GM18951 (cell line): ENCODE results near the gene NCAPD3.
"Not testable (repeated sequence)": the region's sequence is repeated elsewhere in the genome, so short reads cannot be mapped to it uniquely, and the experiment has no call there.

ENCODE experiments used
- POLR2A ChIP-seq: IDR thresholded peaks from 4 replicates; pipeline ENCODE4 v1.6.1; 2011; ENCODE audit warnings: mild to moderate bottlenecking; ENCODE audit not compliant: insufficient read length, insufficient read depth; ENCODE audit errors: extremely low read depth
- in situ Hi-C: fragments of 300-500 bp; cut with MboI; formaldehyde crosslinking; loops from one replicate; pipeline ENCODE4 v1.12.0; 2022; ENCODE audit warnings: low sequenced_read_pairs, mixed read lengths, inconsistent platforms; ENCODE audit not compliant: unreplicated experiment

NCAPD3 gene

DNA sequence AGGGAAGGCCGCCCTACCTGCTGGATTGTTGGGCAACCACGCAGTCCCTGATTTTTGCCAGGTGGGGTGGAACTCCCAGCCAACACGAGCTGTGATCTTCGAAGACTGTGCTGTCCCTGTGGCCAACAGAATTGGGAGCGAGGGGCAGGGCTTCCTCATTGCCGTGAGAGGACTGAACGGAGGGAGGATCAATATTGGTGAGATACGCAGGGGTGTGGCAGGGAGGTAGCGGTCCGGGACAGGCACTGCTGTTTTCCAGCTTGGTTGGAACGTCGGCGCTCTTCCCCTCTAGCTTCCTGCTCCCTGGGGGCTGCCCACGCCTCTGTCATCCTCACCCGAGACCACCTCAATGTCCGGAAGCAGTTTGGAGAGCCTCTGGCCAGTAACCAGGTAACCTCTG, 37.2 kb upstream of the NCAPD3 start:
- in situ Hi-C loops = no loop called here
- TF ChIP-seq POLR2A = no peak

DNA sequence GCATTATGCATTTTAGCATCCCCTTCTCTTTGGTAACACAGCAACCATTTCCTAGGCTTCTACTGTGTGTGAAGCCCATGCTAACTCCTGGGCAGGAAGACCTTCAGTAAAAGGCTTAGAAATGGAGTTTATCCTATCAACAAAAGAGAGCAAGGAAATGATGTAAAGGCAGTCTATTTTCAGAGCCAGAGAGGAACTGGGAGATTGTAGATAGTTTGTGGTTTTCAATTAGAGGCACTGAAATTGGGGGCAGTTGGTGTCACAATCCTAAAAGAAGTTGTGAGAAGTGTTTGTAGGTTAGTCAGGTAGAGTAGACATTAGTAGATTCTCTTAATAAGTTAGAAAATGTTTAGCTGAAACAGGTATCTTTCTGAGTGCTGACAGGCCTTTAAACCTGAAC, 36.7 kb upstream of the NCAPD3 start:
- no peak for TF ChIP-seq POLR2A
- in situ Hi-C loops = no loop called here

DNA sequence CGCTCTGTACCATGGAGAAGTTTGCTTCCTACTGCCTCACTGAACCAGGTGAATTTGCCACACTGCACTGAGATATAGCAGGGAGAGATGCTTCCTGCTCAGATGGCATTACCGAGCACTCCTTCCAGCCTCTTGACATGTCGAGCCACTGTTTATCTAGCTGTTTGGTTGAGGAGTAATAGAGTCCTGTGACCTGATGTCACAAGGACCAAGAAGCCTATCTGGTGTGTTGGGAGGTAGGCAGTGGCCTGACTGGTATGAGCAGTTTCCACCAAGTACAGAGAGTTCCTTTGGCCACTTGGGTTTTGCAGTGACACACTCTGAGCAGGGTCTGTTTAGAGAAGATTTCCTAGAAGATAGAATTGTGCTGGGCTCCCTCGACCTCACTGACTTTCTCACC, 34.8 kb upstream of the NCAPD3 start:
- in situ Hi-C loops = no loop called here

DNA sequence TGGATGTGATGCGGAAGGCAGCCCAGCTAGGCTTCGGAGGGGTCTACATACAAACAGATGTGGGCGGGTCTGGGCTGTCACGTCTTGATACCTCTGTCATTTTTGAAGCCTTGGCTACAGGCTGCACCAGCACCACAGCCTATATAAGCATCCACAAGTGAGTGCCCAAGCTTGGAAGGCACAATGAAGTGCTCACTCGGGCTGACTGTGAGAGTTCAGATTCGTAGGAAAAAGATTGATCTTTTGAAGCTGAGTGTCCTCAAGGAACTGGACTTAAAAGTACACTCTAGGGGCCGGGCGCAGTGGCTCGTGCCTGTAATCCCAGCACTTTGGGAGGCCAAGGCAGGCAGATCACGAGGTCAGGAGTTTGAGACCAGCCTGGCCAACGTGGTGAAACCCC, 33.3 kb upstream of the NCAPD3 start:
- TF ChIP-seq POLR2A = no peak
- in situ Hi-C loops = no loop called here

More for the DNA sequence above, 34.8 kb upstream of the NCAPD3 start:
- no peak for TF ChIP-seq POLR2A

DNA sequence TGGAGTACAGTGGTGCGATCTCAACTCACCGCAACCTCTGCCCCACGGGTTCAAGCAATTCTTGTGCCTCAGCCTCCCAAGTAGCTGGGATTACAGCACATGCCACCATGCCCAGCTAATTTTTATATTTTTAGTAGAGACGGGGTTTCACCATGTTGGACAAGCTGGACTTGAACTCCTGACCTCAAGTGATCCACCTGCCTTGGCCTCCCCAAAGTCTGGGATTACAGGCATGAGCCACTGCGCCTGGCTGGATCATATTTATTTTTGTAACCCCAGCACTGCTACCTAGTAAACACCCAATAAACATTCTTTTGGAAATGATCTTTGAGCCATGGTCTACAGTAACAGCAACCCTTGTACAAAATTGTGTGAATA, 31.4 kb upstream of the NCAPD3 start:
- in situ Hi-C loops = not testable (repeated sequence)

DNA sequence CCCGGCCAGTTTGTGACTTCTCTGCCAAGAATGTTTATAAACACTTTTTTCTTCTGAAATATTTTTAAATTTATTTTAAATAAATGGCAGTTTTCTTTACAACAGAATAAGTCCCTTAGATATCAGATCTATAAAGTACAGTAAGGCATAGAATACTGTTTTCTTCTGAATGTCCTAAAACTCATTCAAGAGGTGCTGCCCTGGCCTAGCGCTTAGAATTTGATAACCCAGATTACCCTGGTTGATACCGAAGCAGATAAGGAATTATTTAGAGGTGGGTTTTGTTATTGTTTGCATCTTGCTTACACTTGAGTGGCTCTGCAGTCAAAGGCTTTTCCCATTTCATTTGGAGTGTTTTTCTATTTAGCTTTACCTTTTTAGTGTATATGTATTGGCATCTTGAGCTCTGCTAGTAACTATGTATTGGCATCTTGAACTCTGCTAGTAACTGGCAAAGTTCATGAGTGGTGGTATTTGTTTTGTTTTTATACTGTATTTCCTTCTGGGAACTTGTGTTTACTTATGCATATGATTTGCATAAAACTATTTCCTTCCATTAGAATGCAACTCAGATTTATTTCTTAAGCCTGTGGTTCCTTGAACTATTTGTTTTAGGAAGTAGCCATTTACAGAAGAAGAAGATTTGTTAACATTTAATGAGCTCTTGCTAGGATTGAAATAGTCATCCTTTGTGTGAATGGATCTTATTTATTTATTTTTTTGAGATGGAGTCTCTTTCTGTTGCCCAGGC, 30.8 kb upstream of the NCAPD3 start:
- no peak for TF ChIP-seq POLR2A
- in situ Hi-C loops = no loop called here

DNA sequence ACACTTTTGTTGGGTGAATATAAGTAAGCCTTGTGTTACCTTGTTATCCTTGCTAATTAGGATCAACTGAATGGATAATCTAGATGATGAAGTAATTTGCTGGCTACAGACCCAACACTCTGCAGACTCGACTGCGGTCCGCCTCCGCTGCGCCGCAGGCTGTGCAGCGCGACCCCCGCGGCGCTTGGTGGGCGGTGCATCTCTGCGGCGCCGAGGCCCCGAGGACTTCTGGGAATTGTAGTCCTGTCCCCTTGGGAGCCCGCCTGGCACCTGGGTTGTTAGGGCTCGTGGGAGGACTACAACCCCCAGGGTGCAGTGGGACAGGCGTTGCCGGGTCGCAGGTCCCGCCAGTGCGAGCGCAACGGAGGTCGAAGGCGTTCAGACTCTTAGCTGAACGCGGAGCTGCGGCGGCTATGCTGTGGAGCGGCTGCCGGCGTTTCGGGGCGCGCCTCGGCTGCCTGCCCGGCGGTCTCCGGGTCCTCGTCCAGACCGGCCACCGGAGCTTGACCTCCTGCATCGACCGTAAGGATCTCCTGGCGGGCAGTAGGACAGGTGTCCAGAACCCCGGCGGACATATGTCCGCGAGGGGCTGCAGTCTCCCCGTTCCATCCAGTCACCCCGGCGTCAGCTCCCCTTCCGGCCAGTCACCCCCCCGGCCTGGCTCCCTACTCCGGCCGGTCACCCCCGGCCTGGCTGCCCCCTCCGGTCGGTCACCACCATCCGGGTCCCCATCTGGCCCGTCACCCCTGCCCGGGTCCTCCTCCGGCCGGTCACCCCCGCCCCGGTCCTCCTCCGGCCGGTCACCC, 29.6 kb upstream of the NCAPD3 start, which contains the start of the genes ACAD8 and THYN1:
ACAD8 (plus strand) TSS at position 381 of the 806 bp plus-strand sequence; CDS start at position 414, 33 bp downstream.
THYN1 (minus strand) TSS at position 165 of the 806 bp plus-strand sequence. CDS start 470 bp downstream, outside the sequence.
- in situ Hi-C loops = no loop called here
- TF ChIP-seq POLR2A = peak; percentile 88

DNA sequence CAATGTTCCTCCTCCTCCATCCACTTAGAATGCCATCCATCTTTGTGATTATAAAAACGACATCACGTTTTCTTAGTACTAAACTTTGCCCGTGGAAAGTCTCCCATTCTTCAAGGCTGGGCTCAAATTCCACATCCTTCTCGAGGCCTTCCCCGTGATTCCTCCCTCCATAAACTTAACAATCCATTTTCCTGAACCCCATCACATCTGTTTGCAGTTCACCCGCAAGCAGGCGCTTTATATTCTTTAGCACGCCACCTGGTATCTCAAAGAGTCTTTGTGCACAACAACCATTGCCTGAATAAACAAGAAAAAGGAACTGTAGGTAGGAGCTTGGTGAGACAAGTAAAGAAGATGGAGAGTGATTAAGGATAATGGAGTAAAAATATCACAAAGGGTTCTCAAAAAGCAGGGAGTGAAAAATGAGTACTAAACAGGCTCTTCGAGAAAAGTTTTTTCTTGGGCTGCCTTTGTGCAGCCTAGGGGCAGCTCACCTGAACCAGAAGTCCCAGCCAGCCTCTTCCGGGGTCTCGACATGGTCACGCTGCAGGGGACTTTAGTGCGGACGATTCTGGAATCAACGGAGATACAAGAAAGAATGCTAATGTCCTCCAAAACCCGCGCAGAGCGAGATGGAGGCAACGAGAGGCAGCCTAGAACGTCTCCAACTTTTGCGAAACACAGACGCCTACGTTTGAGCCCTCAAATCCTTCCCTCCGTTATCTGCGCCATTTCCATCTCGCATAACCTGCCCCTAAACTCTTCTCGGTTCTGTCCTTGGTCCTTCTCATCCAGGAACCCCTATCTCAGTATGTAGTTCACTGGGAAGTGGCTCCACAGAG, 28.8 kb upstream of the NCAPD3 start:
- in situ Hi-C loops = no loop called here
- TF ChIP-seq POLR2A = no peak

DNA sequence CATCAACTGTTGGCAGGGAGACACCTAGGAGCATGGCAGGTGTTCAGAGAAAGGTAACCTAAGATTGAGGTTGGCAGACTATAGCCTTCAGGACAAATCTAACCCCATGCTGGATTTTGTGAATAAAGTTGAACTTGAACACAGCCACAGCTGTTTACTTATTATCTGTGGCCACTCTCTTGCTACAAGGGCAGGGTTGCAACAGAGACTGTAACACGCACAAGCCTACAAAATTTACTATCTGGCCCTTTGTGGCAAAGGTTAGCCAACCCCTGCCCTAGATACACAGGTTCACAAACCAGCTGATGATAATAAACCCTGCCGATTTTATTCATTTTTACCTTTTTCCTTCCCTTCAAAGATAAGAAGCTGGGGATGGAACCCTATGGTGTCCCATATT, 26.9 kb upstream of the NCAPD3 start:
- in situ Hi-C loops = no loop called here
- no peak for TF ChIP-seq POLR2A

DNA sequence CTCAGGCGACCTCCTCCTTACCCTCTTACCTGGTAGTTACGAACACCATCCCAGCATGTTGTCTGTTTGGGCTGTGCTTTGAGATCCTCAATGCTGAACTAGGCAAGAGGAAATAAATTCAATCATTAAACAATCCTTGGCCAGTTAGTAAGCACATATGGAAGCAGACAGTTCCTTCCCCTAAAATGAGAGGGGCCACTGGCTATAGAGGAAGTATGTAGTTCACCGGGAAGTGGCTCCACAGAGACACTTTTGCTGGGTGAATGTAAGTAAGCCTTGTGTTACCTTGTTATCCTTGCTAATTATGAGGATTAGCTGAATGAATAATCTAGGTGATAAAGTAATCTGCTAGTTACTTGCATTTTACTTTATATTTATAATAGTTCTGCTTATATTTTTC, 26.5 kb upstream of the NCAPD3 start:
- in situ Hi-C loops = no loop called here
- no peak for TF ChIP-seq POLR2A

DNA sequence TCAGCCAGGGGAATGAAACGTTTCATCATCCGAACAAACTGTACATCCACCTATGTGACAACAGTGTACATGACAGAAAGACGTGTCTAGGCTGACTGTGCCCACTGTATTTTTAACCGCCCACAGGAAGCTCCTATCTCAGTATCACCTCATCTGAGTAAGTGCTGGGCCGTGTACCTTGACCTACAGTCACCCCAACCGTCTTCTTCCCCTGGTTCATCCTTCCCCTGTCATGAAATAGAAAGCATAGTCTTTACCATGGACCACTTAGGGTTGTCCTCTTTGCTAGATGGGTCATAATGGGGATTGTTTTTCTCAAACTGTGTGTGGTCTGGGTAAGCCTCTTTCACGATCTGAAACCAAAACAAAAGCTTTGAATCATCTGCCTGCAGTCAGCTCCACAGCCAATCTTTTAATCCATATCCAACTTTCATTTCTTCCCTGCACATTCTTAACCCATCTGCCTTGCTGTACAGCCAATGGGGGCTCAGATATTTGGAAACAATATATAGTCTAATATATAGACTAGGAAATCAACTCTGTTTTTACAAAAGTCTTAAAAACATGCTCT, 25.2 kb upstream of the NCAPD3 start:
- TF ChIP-seq POLR2A = no peak
- in situ Hi-C loops = no loop called here

DNA sequence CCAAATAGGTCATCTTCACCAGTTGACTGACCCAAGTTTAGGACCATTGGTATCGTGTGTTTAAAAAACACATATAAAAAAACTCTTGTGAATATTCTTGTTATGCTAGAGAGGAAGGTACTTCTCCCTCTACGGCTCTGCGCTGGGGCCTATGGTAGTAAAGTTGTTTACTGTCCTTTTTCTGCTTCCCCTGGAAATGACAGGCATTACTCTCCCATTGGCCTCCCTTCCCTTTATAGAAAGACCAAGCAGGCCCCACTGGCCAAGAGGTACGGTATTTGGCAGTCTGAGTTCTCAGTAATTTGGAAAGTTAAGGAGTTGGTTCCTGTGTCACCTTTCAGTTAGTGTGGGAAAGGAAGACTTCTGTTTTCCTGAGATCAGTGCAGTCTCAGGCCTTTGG, 22.9 kb upstream of the NCAPD3 start:
- TF ChIP-seq POLR2A = no peak

DNA sequence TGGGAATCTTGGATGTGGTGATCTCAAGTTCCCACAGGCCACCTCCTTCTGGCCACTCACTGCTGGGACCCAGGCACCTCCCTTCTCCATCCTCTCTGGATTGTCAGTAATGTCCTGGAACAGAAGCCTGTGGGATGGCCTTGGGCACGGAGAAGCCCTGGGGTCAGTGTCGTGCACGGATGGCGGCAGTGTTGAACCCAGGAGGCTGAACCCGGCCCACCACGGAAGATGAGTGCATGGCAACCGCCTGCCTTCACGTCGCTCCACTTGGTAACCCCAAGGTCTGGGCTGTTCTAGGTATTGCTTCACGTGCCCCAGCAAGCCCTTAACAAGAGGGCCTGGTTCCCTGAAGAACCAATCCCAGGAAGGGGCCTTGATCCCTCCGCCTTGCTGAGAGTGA, 22.3 kb upstream of the NCAPD3 start:
- in situ Hi-C loops = no loop called here
- no peak for TF ChIP-seq POLR2A

More for the DNA sequence above, 22.9 kb upstream of the NCAPD3 start:
- in situ Hi-C loops = no loop called here
